ENCODE measurements around the gene GRHPR. TPM values are rescaled to one million over a fixed set of nuclear protein-coding genes. Genes with fewer than 3 reads are reported as not detected.

GRHPR gene
- total RNA-seq, 1 experiment from 2014 or later: 80.7 TPM

DNA sequence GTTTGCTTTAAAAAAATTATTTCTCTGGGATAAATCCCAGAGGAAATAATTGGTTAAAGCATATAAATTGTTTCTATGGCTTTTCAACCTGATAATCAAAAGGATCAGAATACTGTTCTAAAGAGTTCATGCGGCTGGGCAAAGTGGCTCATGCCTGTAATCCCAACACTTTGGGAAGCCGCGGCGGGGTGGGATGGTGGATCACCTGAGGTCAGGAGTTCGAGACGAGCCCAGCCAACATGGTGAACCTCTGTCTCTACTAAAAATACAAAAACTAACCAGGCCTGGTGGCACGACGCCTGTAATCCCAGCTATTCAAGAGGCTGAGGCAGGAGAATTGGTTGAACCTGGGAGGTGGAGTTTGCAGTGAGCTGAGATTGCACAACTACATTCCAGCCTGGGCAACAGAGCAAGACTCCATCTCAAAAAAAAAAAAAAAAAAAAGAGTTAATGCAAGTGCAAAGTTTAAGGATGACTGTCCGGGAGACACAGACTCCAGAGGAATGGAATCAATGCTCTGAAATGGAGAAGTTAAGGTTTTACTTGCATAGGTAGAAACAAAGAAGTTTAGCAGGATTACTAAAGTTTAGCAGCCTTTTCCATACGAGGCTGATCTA, 16.6 kb upstream of the GRHPR start (continued):
- TF ChIP-seq ZNF121 (CRISPR knock-in tag; IDR thresholded peaks at IDR 0.05): no peak
- TF ChIP-seq, protein P1, sequence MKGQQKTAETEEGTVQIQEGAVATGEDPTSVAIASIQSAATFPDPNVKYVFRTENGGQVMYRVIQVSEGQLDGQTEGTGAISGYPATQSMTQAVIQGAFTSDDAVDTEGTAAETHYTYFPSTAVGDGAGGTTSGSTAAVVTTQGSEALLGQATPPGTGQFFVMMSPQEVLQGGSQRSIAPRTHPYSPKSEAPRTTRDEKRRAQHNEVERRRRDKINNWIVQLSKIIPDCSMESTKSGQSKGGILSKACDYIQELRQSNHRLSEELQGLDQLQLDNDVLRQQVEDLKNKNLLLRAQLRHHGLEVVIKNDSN (CRISPR knock-in tag; IDR thresholded peaks at IDR 0.05): no peak
- no peak for TF ChIP-seq GABPB1 (CRISPR knock-in tag; IDR thresholded peaks at IDR 0.05)

DNA sequence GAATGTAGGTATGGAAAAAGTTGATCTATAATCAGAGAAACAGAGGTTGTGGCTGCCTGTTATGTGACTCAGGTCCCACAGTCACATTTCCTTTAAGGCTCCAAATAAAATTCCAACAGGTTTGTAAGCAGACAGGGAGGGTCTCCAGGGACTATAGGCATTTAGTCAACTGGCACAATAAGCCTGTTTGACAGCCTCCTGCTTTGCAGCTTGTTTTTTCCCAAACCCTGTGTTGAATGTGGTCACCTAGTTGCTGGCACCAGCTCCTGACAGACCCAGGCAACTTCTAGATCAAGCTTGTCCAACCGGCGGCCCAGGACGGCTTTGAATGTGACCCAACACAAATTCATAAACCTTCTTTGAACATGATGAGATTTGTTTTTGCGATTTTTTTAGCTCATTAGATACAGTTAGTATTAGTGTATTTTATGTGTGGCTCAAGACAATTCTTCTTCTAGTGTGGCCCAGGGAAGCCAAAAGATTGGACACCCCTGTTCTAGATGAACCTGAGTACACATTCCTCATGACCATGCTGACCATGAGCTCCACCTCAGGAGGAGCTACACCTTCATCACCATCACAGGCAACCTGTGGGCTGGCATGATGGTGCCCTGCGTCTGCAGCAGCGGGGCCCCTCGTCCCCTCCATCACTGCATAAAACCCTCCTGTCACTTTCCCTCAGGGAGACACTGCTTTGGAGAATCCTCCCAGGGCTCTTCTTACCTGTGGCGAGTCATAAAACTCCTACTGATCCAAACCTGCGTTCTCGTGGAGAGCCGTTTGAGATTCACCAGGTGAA, 15.7 kb upstream of the GRHPR start:
- TF ChIP-seq OVOL2 (CRISPR knock-in tag; IDR thresholded peaks at IDR 0.05; ENCODE audit: borderline replicate concordance): no peak
- no peaks in the 10 kb centered on the region for H3K9me3 Mint-ChIP-seq
- H3K27me3 Mint-ChIP-seq (ENCODE audit: low read depth): no peaks in the 10 kb centered on the region
- peaks cover 15% of the 10 kb centered on the region for H3K4me1 Mint-ChIP-seq
- ATAC-seq: no peak
- no peak overlapping the region for H3K27ac Mint-ChIP-seq
- DNase-seq (ENCODE audit: low spot score): no peak
- H3K4me3 Mint-ChIP-seq: no peak overlapping the region
- ChIA-PET CTCF (interaction anchor here (1.0 to 3.1 kb wide), 6 partner anchors 9 to 411 kb away, joined by 3 to 19 read pairs (median 4); no protein-coding TSS in a partner anchor), POLR2A (no interaction called here)
- no peaks in the 10 kb centered on the region for H3K36me3 Mint-ChIP-seq

DNA sequence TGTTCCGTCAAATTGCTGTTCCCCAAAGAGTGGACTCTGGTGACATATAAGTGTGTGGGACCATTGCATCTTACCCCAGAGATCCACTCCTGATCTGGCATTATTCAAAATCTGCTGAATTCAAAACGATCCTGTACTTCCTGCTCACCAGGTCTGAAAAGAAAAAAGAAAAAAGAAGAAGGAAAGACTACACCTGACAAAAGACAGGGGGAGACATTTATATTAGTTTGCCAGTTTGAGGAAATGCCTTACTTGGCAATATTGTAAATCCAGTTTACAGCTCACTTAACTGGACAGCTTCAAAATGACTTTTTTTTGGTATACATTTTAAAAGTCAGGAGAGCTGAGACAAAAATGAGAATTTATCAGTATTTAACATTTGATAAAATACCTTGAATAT, 15.0 kb upstream of the GRHPR start:
- Mint-ChIP-seq H3K27me3 (ENCODE audit: low read depth) (no peaks in the 10 kb centered on the region), H3K4me3 (no peak overlapping the region), H3K36me3 (no peaks in the 10 kb centered on the region), H3K27ac (no peak overlapping the region), H3K4me1 (peaks cover 22% of the 10 kb centered on the region), H3K9me3 (no peaks in the 10 kb centered on the region)
- ChIA-PET CTCF (interaction anchor here (0.6 to 3.1 kb wide), 8 partner anchors 9 to 443 kb away, joined by 3 to 19 read pairs (median 4); no protein-coding TSS in a partner anchor), POLR2A (no interaction called here)
- TF ChIP-seq KAT7 (CRISPR knock-in tag; IDR thresholded peaks at IDR 0.05; ENCODE audit: borderline replicate concordance): no peak
- TF ChIP-seq TEAD1 (CRISPR knock-in tag; IDR thresholded peaks at IDR 0.05): no peak
- no peak for TF ChIP-seq JAZF1 (CRISPR knock-in tag; IDR thresholded peaks at IDR 0.05)
- no peak for TF ChIP-seq MXD4 (CRISPR knock-in tag; IDR thresholded peaks at IDR 0.05; ENCODE audit: borderline replicate concordance)
- no peak for TF ChIP-seq RORB (CRISPR knock-in tag; IDR thresholded peaks at IDR 0.05)
- TF ChIP-seq GTF2I (CRISPR knock-in tag; conservative IDR thresholded peaks at IDR 0.05): no peak
- TF ChIP-seq, protein P2, sequence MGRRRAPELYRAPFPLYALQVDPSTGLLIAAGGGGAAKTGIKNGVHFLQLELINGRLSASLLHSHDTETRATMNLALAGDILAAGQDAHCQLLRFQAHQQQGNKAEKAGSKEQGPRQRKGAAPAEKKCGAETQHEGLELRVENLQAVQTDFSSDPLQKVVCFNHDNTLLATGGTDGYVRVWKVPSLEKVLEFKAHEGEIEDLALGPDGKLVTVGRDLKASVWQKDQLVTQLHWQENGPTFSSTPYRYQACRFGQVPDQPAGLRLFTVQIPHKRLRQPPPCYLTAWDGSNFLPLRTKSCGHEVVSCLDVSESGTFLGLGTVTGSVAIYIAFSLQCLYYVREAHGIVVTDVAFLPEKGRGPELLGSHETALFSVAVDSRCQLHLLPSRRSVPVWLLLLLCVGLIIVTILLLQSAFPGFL (CRISPR knock-in tag; IDR thresholded peaks at IDR 0.05; ENCODE audit: borderline replicate concordance): no peak
- TF ChIP-seq ZNF138 (CRISPR knock-in tag; conservative IDR thresholded peaks at IDR 0.05): no peak
- no peak for TF ChIP-seq ZNF416 (CRISPR knock-in tag; IDR thresholded peaks at IDR 0.05)
- TF ChIP-seq SP1 (CRISPR knock-in tag; conservative IDR thresholded peaks at IDR 0.05): no peak
- no peak for TF ChIP-seq TEAD4 (CRISPR knock-in tag; IDR thresholded peaks at IDR 0.05)
- no peak for TF ChIP-seq FOXK1 (CRISPR knock-in tag; IDR thresholded peaks at IDR 0.05)
- TF ChIP-seq TP53 (CRISPR knock-in tag; IDR thresholded peaks at IDR 0.05): no peak
- TF ChIP-seq GABPB1 (CRISPR knock-in tag; IDR thresholded peaks at IDR 0.05): no peak
- no peak for TF ChIP-seq EMX1 (CRISPR knock-in tag; IDR thresholded peaks at IDR 0.05)
- TF ChIP-seq, protein P3, sequence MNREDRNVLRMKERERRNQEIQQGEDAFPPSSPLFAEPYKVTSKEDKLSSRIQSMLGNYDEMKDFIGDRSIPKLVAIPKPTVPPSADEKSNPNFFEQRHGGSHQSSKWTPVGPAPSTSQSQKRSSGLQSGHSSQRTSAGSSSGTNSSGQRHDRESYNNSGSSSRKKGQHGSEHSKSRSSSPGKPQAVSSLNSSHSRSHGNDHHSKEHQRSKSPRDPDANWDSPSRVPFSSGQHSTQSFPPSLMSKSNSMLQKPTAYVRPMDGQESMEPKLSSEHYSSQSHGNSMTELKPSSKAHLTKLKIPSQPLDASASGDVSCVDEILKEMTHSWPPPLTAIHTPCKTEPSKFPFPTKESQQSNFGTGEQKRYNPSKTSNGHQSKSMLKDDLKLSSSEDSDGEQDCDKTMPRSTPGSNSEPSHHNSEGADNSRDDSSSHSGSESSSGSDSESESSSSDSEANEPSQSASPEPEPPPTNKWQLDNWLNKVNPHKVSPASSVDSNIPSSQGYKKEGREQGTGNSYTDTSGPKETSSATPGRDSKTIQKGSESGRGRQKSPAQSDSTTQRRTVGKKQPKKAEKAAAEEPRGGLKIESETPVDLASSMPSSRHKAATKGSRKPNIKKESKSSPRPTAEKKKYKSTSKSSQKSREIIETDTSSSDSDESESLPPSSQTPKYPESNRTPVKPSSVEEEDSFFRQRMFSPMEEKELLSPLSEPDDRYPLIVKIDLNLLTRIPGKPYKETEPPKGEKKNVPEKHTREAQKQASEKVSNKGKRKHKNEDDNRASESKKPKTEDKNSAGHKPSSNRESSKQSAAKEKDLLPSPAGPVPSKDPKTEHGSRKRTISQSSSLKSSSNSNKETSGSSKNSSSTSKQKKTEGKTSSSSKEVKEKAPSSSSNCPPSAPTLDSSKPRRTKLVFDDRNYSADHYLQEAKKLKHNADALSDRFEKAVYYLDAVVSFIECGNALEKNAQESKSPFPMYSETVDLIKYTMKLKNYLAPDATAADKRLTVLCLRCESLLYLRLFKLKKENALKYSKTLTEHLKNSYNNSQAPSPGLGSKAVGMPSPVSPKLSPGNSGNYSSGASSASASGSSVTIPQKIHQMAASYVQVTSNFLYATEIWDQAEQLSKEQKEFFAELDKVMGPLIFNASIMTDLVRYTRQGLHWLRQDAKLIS (CRISPR knock-in tag; IDR thresholded peaks at IDR 0.05; ENCODE audit: borderline replicate concordance): no peak
- no peak for DNase-seq (ENCODE audit: low spot score)
- ATAC-seq: no peak

All from WTC11 (cell line).